Adipose tissue (tissue), 3 donors: ENCODE data around the gene NPR2. TPM values are rescaled to one million over a fixed set of nuclear protein-coding genes. Genes with fewer than 3 reads are reported as not detected.

Experiments
- H3K27ac ChIP-seq: one replicate; pipeline ENCODE4 v1.5.1; 2013; ENCODE audit warnings: low read depth, low read length
- WGBS, 3 donors: extraction: QIAGEN DNeasy Blood & Tissue Kit; methylation state at CpG; one replicate each; pipeline ENCODE4 v1.1.7; 2013; 5-methylcytosine and 5-hydroxymethylcytosine counted together
- polyA plus RNA-seq, 3 donors: library from polyadenylated mRNA; stranded (reverse); fragments of 200-250 nt; gene quantifications; one replicate each; pipeline ENCODE4 v1.2.3, GENCODE V29; 2013
- donor health status: healthy with polysubstance abuse.
- donor health status: Bipolar disorder and iron deficiency.
- donor health status: healthy.

The NPR2 gene
- polyA plus RNA-seq, 3 donors = 4.9 to 27.1 (median 18.3) TPM

GRCh38 chr9:35818341-35818740 lies 26.9 kb downstream of the NPR2 start:
- H3K27ac ChIP-seq = no peak overlapping the region
- WGBS, 3 donors = 80 to 92% (median 86%) methylated on average over 3 of the region's 3 CpGs

- no peak overlapping the region for H3K27ac ChIP-seq
These were observed 28.7 kb downstream of the NPR2 start for GRCh38 chr9:35820076-35820475.

DNA sequence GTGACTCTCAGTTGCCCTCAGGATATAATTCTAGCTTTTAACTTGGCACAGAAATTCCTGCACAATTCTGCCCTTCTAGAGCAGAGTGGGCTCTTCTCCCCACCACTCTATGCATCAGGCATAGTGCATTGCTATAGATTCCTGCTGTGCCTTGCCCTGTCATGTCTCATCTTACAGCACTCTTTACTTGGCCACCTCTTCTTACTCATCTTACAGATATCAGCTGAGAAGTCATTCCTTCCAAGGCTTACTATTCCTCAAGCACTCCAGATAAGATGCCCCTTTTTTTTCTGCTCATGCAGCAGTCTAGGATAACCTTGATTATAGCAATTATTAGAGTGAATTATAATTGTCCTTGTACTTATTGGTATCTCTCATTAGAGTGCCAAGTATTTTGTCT lies 31.5 kb downstream of the NPR2 start:
- no peak overlapping the region for H3K27ac ChIP-seq

DNA sequence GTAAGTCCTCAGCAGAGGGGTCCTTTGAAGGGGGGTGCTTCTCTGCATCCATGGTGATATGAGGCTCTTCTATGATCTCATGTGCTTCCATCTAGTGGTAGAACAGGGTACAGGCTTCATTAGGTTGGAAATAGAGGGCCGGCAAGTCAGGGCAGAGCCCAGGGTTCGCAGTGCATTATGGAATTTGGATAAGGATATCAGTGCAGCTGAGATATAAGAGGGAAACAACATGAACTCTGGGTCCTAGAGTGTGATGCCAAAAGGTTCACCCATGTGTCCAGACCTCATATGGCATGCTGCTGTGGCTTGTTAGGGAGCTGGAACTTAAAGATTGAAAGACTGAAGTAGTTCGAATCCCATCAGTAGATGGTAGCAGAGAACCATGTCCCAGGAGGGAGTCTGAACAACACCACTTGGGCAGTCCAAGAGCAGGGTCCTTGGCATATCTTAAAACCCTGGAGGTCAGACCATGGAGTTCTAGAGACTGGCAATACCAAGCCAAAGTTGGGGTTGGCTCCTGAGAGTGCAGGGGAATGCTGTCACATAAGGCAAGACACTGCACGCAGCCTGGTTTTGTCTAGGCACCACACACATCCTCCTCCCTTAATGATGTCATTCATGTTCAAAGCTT lies 34.8 kb downstream of the NPR2 start:
- no peak overlapping the region for H3K27ac ChIP-seq
- WGBS, 3 donors = 22 to 37% (median 26%) methylated on average over 4 of the region's 4 CpGs

- WGBS, 3 donors = 86 to 88% (median 87%) methylated on average over 3 of the region's 3 CpGs
- no peak overlapping the region for H3K27ac ChIP-seq
These were observed 36.1 kb downstream of the NPR2 start for GRCh38 chr9:35827486-35827885.

DNA sequence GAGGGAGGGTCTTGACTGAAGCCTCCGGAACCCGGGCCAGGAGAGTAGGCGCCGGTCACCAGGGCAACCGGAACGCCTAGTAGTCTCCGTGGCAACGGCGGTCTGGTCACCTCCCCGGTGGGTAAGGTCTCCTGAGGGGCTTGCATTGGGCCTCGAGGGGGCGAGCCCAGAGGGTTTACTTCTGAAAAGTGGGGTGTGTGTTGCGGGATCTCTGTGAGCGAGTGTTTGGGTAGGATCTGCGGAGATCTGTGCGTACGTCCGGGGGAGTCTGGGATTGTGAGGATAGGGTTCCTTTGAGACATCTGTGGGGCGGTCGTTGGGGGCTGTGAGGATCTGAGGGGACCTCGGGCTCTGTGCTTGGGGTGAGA lies 37.3 kb downstream of the NPR2 start, which contains the start of gene FAM221B:
Gene FAM221B, minus strand, starts transcription at position 17 of the 368 bp plus-strand sequence. CDS start 2,571 bp downstream, outside the sequence.
- WGBS, 3 donors = 1 to 2% (median 2%) methylated on average over 21 of the region's 21 CpGs
- H3K27ac ChIP-seq = no peak within 1 kb of the TSS

DNA sequence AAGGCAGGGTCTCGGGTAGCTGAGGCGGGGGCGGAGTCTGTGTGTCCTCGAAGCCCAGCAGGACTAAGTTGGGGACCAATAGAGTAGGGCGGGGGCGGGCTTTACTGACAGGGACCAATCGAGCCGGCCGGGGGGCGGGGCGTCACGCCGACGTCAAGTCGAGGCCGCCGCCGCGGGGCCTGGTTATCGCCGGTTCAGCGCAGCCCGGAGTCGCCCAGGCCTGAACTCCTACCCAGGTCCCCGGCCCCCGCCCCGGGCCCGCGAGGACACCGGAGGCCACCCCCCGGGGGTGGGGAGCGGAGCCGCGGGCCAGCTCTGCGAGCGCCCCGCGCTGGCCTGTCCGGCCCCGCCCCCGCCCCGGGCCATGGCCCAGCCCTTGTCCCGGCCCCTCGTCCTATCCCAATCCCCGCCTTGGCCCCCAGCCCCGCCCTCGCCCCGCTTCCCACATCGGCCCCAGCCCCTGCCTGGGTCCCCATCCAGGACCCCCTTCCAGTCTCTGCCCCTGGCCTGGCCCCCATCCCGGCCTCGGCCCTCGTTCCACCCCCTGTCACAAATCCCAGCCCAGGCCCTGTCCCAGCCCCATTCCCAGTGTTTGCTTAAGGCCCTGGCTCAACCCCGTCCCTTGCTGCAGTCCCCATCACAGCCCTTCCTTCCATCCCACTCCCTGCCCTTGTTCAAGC lies 37.8 kb downstream of the NPR2 start, which contains the start of gene TMEM8B:
Gene TMEM8B, plus strand, starts transcription at position 145 of the 680 bp plus-strand sequence. Its CDS starts 220 bp downstream, at position 365.
- no peak within 1 kb of the TSS for H3K27ac ChIP-seq
- WGBS, 3 donors = 0 to 2% (median 1%) methylated on average over 20 to 53 of the region's 53 CpGs

- no peak overlapping the region for H3K27ac ChIP-seq
- 27 to 67% (median 51%) methylated on average over 2 of the region's 2 CpGs for WGBS, 3 donors
These were observed 38.3 kb downstream of the NPR2 start for GRCh38 chr9:35829764-35830096.

GRCh38 chr9:35831040-35831439 lies 39.6 kb downstream of the NPR2 start:
- 83 to 85% (median 83%) methylated on average over 4 of the region's 4 CpGs for WGBS, 3 donors
- no peak overlapping the region for H3K27ac ChIP-seq

- 57 to 81% (median 77%) methylated on average over 5 of the region's 5 CpGs for WGBS, 3 donors
- no peak overlapping the region for H3K27ac ChIP-seq
These were observed 41.4 kb downstream of the NPR2 start for GRCh38 chr9:35832814-35833213.

DNA sequence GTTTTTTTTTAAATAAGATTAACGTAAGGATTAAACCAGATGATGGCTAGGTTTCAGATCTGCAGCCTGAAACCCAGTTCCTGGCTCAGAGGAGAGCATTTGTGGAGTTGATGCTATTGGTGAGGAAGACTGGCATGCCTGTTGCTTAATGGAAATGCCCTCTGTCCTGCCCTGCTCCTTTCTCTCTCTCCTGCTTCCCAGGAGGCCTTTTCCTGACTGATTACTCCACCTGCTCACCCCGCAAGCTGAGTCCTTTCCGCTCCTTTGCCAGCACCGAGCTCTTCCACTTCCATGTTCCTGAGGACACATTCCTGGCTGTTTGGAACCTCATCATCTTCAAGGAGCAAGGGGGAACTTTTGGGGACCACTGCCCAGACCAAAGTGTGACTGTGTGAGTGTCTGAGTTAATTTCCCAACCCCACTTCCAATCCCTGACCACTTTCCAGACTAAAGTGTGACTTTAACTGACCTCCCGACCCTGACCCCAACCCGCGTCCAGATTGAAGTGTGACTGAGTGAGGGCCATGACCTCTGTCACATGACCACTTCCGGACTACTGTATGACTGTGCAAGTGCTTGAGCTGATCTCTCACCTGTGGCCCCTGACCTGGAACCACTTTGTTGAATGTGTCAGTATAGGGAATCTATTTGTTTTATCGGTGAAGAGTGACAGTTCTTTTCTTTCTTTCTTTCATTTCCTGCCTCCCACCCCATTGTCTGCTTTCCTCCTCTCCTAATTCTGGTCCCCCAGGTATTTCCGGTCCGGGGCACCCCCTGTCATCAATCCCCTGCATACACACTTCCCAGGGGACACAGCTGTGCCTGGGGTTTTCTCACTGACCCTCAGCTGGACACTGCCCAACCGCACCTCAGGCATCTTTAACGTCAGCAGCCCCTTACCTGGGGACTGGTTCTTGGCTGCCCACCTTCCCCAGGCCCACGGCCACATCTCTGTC lies 43.1 kb downstream of the NPR2 start:
- WGBS, 3 donors = 77 to 81% (median 78%) methylated on average over 14 of the region's 14 CpGs
- H3K27ac ChIP-seq = no peak overlapping the region

DNA sequence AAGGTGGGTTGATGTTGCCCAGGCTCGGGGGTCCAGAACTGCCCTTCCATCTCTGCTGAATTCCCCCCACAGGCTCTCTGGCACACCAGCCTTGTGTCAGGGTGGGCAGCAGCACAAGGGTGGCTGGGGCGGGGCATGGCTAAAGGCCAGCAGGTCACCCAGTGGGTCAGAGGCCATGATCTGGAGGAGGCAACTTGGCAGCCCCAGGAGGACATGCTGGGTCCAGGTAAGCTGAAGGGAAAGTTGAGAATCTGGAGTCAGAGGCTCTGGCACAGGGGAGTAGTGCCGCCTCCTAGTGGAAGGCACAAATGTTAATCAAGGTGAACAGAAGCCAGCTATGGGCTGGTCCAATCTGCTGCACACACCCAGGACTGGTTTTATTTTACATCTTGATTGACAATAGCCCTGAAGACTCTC lies 43.8 kb downstream of the NPR2 start:
- no peak overlapping the region for H3K27ac ChIP-seq
- 77 to 93% (median 90%) methylated on average over 3 of the region's 3 CpGs for WGBS, 3 donors

- WGBS, 3 donors = 52 to 74% (median 60%) methylated on average over 2 of the region's 2 CpGs
- H3K27ac ChIP-seq = no peak overlapping the region
These were observed 44.4 kb downstream of the NPR2 start for GRCh38 chr9:35835766-35836165.

DNA sequence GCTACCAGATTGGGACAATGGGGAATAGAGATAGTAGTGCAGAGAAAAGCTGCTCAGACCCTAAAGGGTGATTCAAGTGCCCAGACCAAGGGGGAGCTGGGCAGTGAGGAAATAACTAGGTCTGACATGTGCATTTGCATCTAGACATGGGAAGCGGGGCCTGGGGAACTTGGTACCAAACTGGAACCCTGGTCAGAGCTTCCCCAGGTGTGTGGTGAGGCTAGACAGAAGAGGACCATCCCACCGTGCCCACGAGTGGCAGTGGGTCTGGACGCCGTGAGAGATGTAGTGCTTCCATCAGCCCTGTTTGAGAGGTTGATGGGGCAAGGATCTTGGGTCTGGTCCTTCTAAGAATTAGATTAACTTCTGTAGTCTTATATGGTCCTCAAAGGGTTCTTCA lies 45.2 kb downstream of the NPR2 start:
- 97 to 99% (median 99%) methylated on average over 5 of the region's 5 CpGs for WGBS, 3 donors
- no peak overlapping the region for H3K27ac ChIP-seq

GRCh38 chr9:35839926-35840325 lies 48.5 kb downstream of the NPR2 start:
- WGBS, 3 donors = 88 to 93% (median 88%) methylated on average over 5 of the region's 5 CpGs
- H3K27ac ChIP-seq = no peak overlapping the region

DNA sequence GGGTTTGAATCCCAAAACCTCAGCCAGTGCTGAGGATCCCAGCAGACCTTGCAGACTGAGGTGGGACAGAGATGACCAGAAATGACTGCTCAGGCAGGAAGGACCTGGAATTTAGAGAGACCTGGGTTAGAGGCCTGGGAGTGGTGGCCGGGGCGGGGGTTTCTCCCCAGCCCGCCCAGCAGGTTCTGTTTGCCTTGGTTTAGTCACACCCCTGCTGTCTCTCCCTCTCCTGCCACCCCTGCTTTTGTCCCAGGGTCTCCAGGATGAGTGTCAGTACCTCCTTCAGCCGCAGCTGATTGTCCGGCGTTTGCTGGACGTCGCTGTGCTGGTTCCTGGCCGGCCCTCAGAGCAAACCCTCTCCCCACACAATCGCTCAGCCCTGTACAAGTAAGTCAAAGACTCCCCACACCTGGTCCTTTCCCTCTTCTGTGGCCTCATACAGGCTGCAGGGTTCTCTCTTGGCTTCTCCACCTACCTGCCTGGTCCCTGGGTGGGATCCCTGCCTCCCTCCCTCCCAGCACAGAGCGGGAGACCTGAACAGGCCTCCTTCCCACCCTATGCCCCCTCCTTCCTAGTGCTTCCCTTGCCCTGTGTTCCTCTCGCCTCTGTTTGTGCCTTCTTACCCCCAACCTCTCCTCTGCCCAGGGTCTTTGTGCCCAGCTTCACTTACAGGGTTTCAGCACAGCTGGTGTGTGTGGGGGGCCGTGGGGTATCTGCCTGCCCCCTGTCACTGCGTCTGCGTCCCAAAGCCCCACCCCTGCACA lies 49.7 kb downstream of the NPR2 start:
- no peak overlapping the region for H3K27ac ChIP-seq
- 91 to 96% (median 93%) methylated on average over 14 to 15 of the region's 15 CpGs for WGBS, 3 donors

DNA sequence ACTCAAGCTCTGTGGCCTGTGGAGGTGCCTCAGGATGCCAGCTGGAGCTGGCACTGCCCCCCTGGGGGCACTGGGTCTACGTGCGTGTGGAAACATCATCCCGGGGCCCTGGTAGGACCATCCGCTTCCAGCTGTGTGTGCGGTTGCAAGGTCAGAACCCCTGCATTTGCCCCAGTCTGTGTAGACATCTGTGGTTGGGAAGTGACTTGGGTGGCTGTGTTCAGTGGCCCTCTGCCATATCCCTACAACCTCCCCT lies 50.2 kb downstream of the NPR2 start:
- 70 to 94% (median 75%) methylated on average over 5 of the region's 5 CpGs for WGBS, 3 donors
- H3K27ac ChIP-seq = no peak overlapping the region

DNA sequence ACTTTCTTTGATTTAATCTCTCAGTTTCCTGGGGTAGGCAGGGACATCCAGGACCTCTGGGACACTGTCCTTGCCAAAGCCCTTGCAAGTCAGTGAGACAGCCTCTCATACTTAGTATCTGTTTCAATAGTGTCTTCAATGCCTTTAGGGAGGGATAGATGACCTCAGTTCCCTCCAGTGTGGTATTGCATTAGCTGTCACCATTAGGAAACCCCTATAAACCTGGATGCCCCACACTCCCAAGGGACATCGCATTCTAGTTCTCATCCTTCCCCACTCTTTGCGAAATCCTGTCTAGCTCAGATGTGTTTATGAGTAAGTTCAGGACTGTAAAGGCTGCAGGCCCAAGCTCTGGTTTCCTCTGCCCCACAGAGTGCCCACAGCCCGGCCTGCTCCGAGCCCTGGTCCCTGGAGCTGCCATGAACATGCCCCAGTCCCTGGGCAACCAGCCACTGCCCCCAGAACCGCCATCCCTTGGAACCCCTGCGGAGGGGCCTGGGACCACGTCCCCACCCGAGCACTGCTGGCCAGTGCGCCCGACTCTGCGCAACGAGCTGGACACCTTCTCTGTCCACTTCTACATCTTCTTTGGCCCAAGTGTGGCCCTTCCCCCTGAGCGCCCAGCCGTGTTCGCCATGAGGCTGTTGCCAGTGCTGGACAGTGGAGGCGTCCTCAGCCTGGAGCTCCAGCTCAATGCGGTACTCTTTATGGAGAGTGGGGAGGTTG lies 50.8 kb downstream of the NPR2 start:
- no peak overlapping the region for H3K27ac ChIP-seq
- WGBS, 3 donors = 88 to 91% (median 90%) methylated on average over 17 of the region's 17 CpGs
